Loucy (cell line): ENCODE results near the gene POLR3K.

ENCODE experiments used
- EZH2phosphoT487 ChIP-seq: fragments of 200-600 bp; IDR thresholded peaks from 2 replicates; pipeline ENCODE4 v1.6.1; 2018; ENCODE audit warnings: antibody characterized with exemption, mild to moderate bottlenecking, moderate library complexity, borderline replicate concordance
- TF ChIP-seq, protein P1 (sequence below): fragments of 200-600 bp; sonication (generic); conservative IDR thresholded peaks from 2 replicates; pipeline ENCODE4 v1.5.1; 2014; ENCODE audit warnings: mild to moderate bottlenecking, antibody characterized with exemption, low read length

DNA sequence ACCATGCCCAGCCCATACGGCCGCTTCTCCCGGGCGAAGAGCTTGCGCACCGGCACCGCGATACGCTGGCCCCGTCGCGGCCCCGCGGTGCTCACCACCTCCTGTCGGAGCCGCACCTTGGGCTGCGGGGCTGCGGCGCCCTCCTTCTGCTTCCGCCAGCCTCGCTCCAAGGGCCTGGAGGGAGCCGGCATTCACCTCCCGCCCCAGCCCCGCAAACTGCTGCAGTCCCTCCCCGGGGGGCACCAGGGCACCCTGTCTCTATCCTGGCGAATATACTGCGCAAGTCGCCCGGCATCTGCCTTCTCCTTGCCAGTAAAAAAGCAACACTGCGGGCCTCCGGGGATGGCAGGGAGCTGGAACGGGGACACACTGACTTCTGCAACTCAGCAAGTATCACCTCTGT, 8.5 kb upstream of the POLR3K start:
- TF ChIP-seq, protein P1, sequence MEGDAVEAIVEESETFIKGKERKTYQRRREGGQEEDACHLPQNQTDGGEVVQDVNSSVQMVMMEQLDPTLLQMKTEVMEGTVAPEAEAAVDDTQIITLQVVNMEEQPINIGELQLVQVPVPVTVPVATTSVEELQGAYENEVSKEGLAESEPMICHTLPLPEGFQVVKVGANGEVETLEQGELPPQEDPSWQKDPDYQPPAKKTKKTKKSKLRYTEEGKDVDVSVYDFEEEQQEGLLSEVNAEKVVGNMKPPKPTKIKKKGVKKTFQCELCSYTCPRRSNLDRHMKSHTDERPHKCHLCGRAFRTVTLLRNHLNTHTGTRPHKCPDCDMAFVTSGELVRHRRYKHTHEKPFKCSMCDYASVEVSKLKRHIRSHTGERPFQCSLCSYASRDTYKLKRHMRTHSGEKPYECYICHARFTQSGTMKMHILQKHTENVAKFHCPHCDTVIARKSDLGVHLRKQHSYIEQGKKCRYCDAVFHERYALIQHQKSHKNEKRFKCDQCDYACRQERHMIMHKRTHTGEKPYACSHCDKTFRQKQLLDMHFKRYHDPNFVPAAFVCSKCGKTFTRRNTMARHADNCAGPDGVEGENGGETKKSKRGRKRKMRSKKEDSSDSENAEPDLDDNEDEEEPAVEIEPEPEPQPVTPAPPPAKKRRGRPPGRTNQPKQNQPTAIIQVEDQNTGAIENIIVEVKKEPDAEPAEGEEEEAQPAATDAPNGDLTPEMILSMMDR = no peak
- no peak for TF ChIP-seq EZH2phosphoT487
